Caco-2 (cell line): Measurements from ENCODE around the gene RCE1. TPM values are rescaled to one million over a fixed set of nuclear protein-coding genes. Genes with fewer than 3 reads are reported as not detected.

Source experiments
- BruUV-seq: library from RNA; stranded (reverse); fragments of 400-500 nt; replicated peaks from 2 replicates; lab custom pipeline; 2021; lab: Mats Ljungman, UMichigan
- CTCF ChIA-PET: fragments of 300-600 bp; sonication (Branson Sonifier 250); formaldehyde crosslinking; loops from one replicate; lab custom pipeline; 2022; ENCODE audit warnings: antibody characterized with exemption; lab: Charles Lee
- POLR2A ChIA-PET: fragments of 300-600 bp; sonication (Branson Sonifier 250); formaldehyde crosslinking; loops from one replicate; lab custom pipeline; 2022; ENCODE audit warnings: antibody characterized with exemption; lab: Charles Lee
- DNase-seq, 2 experiments: peaks; one replicate each; pipeline versions ENCODE4 v3.0.0 to v3.0.0-alpha.2; 2020 to 2022
- H3K27me3 ChIP-seq: replicated peaks from 2 replicates; pipeline ENCODE4 v1.6.0; 2011; ENCODE audit warnings: low read length; ENCODE audit not compliant: control insufficient read depth, insufficient read depth
- H3K36me3 ChIP-seq: 2 replicates; pipeline ENCODE4 v1.5.1; 2011; ENCODE audit warnings: low read length; ENCODE audit not compliant: control insufficient read depth, insufficient read depth
- H3K4me1 ChIP-seq: fragments of 250-450 bp; sonication (Bioruptor Pico); 2 replicates; pipeline ENCODE4 v1.5.1; 2020; ENCODE audit warnings: mild to moderate bottlenecking
- H3K4me3 ChIP-seq: 2 replicates; pipeline ENCODE4 v1.5.1; 2011; ENCODE audit warnings: low read depth, mild to moderate bottlenecking, control low read depth, low read length
- H3K9me3 ChIP-seq: fragments of 250-450 bp; sonication (Bioruptor Pico); 2 replicates; pipeline ENCODE4 v1.5.1; 2020; ENCODE audit warnings: mild to moderate bottlenecking, moderate library complexity
- H3K27ac Mint-ChIP-seq: one replicate; pipeline ENCODE4 v1.8.0; 2022; ENCODE audit warnings: mixed read lengths; ENCODE audit not compliant: unreplicated experiment
- H3K27me3 Mint-ChIP-seq: one replicate; pipeline ENCODE4 v1.8.0; 2022; ENCODE audit warnings: mixed read lengths; ENCODE audit not compliant: insufficient read depth, unreplicated experiment
- H3K36me3 Mint-ChIP-seq: one replicate; pipeline ENCODE4 v1.8.0; 2022; ENCODE audit warnings: mild to moderate bottlenecking, mixed read lengths; ENCODE audit not compliant: insufficient read depth, unreplicated experiment
- H3K4me1 Mint-ChIP-seq: one replicate; pipeline ENCODE4 v1.8.0; 2022; ENCODE audit warnings: low read depth, mixed read lengths; ENCODE audit not compliant: unreplicated experiment
- H3K4me3 Mint-ChIP-seq: one replicate; pipeline ENCODE4 v1.8.0; 2022; ENCODE audit warnings: mild to moderate bottlenecking, moderate library complexity, mixed read lengths; ENCODE audit not compliant: unreplicated experiment
- H3K9me3 Mint-ChIP-seq: one replicate; pipeline ENCODE4 v1.8.0; 2022; ENCODE audit warnings: mixed read lengths; ENCODE audit not compliant: unreplicated experiment
- CTCF ChIP-seq, 2 experiments: fragments of 200-600 bp in 1 of 2; IDR thresholded peaks; 1 replicate in 1 of 2; 2 replicates in 1 of 2; pipeline versions ENCODE4 v1.5.1 to v1.8.0; 2011 to 2022; ENCODE audit warnings: antibody characterized with exemption in 1 of 2, control low read depth in 1 of 2, inconsistent platforms in 1 of 2, low read depth in 1 of 2, low read length in 1 of 2, mild to moderate bottlenecking in 1 of 2, moderate library complexity in 1 of 2; ENCODE audit not compliant: insufficient read depth in 1 of 2, severe bottlenecking in 1 of 2, unreplicated experiment in 1 of 2
- intact Hi-C: fragments of 100-400 bp; cut with micrococcal nuclease; formaldehyde crosslinking; loops from one replicate; pipeline ENCODE4 v1.10.0; 2022; ENCODE audit not compliant: unreplicated experiment
- total RNA-seq: library from RNA; stranded (reverse); gene quantifications from 2 replicates; pipeline ENCODE4 v1.2.3, GENCODE V29; 2022

The RCE1 gene
- total RNA-seq, 1 experiment from 2014 or later = 60.7 TPM

GRCh38 chr11:66884443-66884842, 41.2 kb downstream of the RCE1 start:
- Histone ChIP-seq H3K9me3 (no peaks in the 10 kb centered on the region), H3K27me3 (no peaks in the 10 kb centered on the region), H3K4me1 (no peaks in the 10 kb centered on the region; the same call in 1 of the 2 replicates), H3K36me3 (no peaks in the 10 kb centered on the region), H3K4me3 (no peak overlapping the region)
- intact Hi-C loops = no loop called here
- H3K9me3 Mint-ChIP-seq = no peaks in the 10 kb centered on the region
- ChIA-PET POLR2A (interaction anchor here (0.6 kb wide), 1 partner anchor 414 kb away, joined by 4 read pairs; no protein-coding TSS in a partner anchor), CTCF (no interaction called here)
- no peak for DNase-seq
- BruUV-seq = no TSS peak
- no peak overlapping the region for H3K4me3 Mint-ChIP-seq
- no peak for TF ChIP-seq CTCF (IDR thresholded peaks at IDR 0.05; ENCODE audit: insufficient read depth in 1 of 2, low read depth in 1 of 2, low read length in 1 of 2, severe bottlenecking in 1 of 2, unreplicated experiment in 1 of 2)
- H3K36me3 Mint-ChIP-seq = no peaks in the 10 kb centered on the region
- H3K27ac Mint-ChIP-seq = no peak overlapping the region
- peaks cover 6% of the 10 kb centered on the region for H3K4me1 Mint-ChIP-seq
- H3K27me3 Mint-ChIP-seq = no peaks in the 10 kb centered on the region

DNA sequence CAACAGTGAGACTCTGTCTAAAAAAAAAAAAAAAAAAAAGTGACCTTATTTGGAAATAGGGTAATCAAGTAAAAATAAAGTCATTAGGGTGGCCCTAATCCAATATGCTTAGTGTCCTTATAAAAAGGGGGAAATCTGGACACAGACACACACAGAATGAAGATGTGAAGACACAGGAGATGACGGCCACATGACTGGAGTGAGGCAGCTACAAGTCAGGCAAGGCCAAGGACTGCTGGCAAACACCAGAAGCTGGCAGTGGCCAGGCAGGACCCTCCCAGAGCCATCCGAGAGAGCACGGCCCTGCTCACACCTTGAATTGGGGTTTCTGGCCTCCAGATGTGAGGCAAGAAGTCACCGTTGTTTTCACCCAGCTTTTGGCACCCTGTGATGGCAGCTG, 42.2 kb downstream of the RCE1 start:
- Mint-ChIP-seq H3K36me3 (no peaks in the 10 kb centered on the region), H3K27me3 (no peaks in the 10 kb centered on the region), H3K9me3 (no peaks in the 10 kb centered on the region), H3K27ac (no peak overlapping the region), H3K4me3 (no peak overlapping the region), H3K4me1 (peaks cover 6% of the 10 kb centered on the region)
- ChIA-PET CTCF (no interaction called here), POLR2A (interaction anchor here (0.8 kb wide), 1 partner anchor 269 kb away, joined by 8 read pairs; the partner anchor contains the start of gene RBM14)
- no peak overlapping the region for H3K4me3 ChIP-seq
- H3K4me1 ChIP-seq = no peaks in the 10 kb centered on the region; the same call in 1 of the 2 replicates
- intact Hi-C loops = no loop called here
- no peak for TF ChIP-seq CTCF (IDR thresholded peaks at IDR 0.05; ENCODE audit: insufficient read depth in 1 of 2, low read depth in 1 of 2, low read length in 1 of 2, severe bottlenecking in 1 of 2, unreplicated experiment in 1 of 2)
- no peaks in the 10 kb centered on the region for H3K27me3 ChIP-seq
- BruUV-seq = no TSS peak
- no peak for DNase-seq
- no peaks in the 10 kb centered on the region for H3K9me3 ChIP-seq
- no peaks in the 10 kb centered on the region for H3K36me3 ChIP-seq

- ChIA-PET POLR2A (interaction anchor here (0.8 kb wide), 1 partner anchor 270 kb away, joined by 8 read pairs; the partner anchor contains the start of gene RBM14), CTCF (no interaction called here)
- intact Hi-C loops = no loop called here
Observed at GRCh38 chr11:66885950-66886440, 42.8 kb downstream of the RCE1 start.

More at GRCh38 chr11:66885950-66886440, 42.8 kb downstream of the RCE1 start:
- no peaks in the 10 kb centered on the region for H3K27me3 ChIP-seq
- H3K4me3 ChIP-seq = no peak overlapping the region
- no peaks in the 10 kb centered on the region for H3K36me3 ChIP-seq
- H3K27me3 Mint-ChIP-seq = no peaks in the 10 kb centered on the region
- no peaks in the 10 kb centered on the region for H3K9me3 ChIP-seq
- H3K4me1 Mint-ChIP-seq = peaks cover 6% of the 10 kb centered on the region
- H3K36me3 Mint-ChIP-seq = no peaks in the 10 kb centered on the region
- no peak for DNase-seq
- H3K4me3 Mint-ChIP-seq = no peak overlapping the region
- H3K27ac Mint-ChIP-seq = no peak overlapping the region
- TF ChIP-seq CTCF (IDR thresholded peaks at IDR 0.05; ENCODE audit: insufficient read depth in 1 of 2, low read depth in 1 of 2, low read length in 1 of 2, severe bottlenecking in 1 of 2, unreplicated experiment in 1 of 2) = no peak
- no TSS peak for BruUV-seq
- H3K9me3 Mint-ChIP-seq = no peaks in the 10 kb centered on the region
- H3K4me1 ChIP-seq = no peaks in the 10 kb centered on the region; the same call in 1 of the 2 replicates
